BE2C (cell line): ENCODE results near the gene MTCL3.

ENCODE experiments used
- DNase-seq: peaks from one replicate; pipeline ENCODE4 v3.0.0-alpha.2; 2020
- H3K27me3 ChIP-seq: fragments of 250-450 bp; sonication (Bioruptor Pico); 2 replicates; pipeline ENCODE4 v1.5.1; 2020; ENCODE audit warnings: mild to moderate bottlenecking
- H3K36me3 ChIP-seq: fragments of 250-450 bp; sonication (Bioruptor Pico); 2 replicates; pipeline ENCODE4 v1.5.1; 2020; ENCODE audit warnings: mild to moderate bottlenecking
- H3K4me1 ChIP-seq: fragments of 250-450 bp; sonication (Bioruptor Pico); 2 replicates; pipeline ENCODE4 v1.5.1; 2020
- H3K4me3 ChIP-seq: 2 replicates; pipeline ENCODE4 v1.5.1; 2011; ENCODE audit warnings: low read depth, low read length
- H3K9me3 ChIP-seq: fragments of 250-450 bp; sonication (Bioruptor Pico); 2 replicates; pipeline ENCODE4 v1.5.1; 2020
- TF ChIP-seq, protein P1 (sequence below): IDR thresholded peaks from 2 replicates; pipeline ENCODE4 v1.5.1; 2012; ENCODE audit warnings: mild to moderate bottlenecking, low read depth, low read length

MTCL3 gene

DNA sequence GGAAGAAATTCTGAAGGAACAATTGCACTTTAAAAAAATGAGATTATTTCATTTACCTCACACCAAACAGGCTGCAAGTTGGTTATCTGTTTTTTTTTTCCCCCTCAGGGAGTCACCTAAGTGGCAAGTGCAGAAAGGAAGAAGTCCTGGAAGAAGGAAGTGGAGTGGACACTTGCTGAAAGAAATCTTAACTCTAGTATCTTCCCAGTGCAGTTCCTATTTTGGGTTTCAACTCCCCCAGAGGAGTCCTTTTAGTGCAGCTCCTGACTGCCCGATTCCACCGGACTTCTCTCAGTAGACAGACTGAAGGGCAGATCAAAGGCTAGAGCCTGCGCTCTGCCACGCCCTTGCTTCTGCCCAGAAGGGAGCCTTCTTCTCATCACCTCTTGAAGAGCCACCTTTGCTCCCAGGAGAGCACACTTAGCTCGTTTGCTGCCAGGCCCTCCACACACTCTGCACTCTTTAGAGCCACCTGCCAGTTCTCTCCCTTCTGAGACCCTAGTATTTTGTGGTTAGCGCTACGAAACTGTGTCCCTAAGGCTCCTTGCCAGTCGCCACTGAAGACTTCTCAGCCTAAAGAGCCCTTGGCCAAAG, 4.9 kb downstream of the MTCL3 start:
- H3K4me1 ChIP-seq = peaks cover 13% of the 10 kb centered on the region
- peak overlapping the region; percentile 99 for H3K4me3 ChIP-seq
- TF ChIP-seq, protein P1, sequence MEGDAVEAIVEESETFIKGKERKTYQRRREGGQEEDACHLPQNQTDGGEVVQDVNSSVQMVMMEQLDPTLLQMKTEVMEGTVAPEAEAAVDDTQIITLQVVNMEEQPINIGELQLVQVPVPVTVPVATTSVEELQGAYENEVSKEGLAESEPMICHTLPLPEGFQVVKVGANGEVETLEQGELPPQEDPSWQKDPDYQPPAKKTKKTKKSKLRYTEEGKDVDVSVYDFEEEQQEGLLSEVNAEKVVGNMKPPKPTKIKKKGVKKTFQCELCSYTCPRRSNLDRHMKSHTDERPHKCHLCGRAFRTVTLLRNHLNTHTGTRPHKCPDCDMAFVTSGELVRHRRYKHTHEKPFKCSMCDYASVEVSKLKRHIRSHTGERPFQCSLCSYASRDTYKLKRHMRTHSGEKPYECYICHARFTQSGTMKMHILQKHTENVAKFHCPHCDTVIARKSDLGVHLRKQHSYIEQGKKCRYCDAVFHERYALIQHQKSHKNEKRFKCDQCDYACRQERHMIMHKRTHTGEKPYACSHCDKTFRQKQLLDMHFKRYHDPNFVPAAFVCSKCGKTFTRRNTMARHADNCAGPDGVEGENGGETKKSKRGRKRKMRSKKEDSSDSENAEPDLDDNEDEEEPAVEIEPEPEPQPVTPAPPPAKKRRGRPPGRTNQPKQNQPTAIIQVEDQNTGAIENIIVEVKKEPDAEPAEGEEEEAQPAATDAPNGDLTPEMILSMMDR = no peak
- peaks cover 58% of the 10 kb centered on the region for H3K36me3 ChIP-seq
- no peak for DNase-seq
- no peaks in the 10 kb centered on the region; the same call in 1 of the 2 replicates for H3K9me3 ChIP-seq
- no peaks in the 10 kb centered on the region for H3K27me3 ChIP-seq

DNA sequence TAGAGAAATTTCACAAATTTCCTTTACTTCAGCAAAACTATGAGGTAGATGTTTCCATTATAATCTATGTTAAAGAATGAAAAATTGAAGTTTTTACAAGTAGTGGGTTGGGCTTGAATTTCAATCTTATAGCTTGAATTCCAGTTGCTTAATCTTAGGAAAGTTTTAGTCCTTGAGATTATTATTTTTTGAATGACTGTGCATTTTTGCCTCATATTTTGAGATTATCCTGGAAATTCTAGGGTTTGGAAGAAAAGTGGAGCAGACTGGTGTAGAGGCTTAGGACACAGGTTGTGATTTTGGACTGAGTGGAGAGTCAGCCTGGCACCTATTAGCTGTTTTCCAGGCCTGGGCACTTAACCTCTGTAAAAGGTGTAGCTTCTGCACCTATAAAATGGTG, 5.7 kb downstream of the MTCL3 start:
- peaks cover 17% of the 10 kb centered on the region for H3K4me1 ChIP-seq
- TF ChIP-seq, protein P1 = no peak
- H3K4me3 ChIP-seq = no peak overlapping the region
- no peaks in the 10 kb centered on the region for H3K27me3 ChIP-seq
- H3K9me3 ChIP-seq = no peaks in the 10 kb centered on the region; the same call in 1 of the 2 replicates
- DNase-seq = no peak
- H3K36me3 ChIP-seq = peaks cover 66% of the 10 kb centered on the region

DNA sequence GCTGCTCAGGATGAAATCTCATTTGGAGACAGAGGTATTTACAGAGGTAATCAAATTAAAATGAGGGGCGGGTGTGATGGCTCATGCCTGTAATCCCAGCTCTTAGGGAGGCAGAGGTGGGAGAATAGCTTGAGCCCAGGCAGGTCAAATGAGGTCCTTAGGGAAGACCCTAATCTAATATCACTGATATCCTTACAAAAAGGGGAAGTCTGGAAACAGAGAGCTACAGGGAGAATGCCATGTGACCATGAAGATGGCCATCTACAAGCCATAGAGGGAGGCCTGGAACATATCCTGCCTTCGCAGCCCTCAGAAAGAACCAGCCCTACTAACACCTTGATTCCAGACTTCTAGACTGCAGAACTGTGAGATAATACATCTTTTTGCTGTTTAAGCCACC, 8.3 kb downstream of the MTCL3 start:
- no peaks in the 10 kb centered on the region; the same call in 1 of the 2 replicates for H3K9me3 ChIP-seq

DNA sequence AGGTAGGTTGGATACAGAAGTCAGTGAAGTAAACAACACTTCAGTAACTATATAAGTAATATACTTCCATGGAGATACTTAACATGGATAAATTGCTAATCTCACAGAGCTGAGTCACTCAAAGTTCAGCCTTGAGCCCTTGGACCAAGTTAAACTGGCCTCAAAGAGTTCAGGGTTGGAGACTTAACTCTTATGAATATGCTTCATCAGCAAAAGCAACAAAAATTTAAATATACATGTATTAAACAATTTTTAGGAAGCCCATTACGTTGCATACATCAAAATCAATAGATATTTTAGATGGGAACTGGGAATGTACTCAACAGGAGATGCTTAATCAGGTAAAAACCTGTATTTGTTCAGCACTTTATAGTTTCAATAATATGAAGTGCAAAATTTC, 12.2 kb downstream of the MTCL3 start:
- TF ChIP-seq, protein P1 = no peak
- H3K27me3 ChIP-seq = no peaks in the 10 kb centered on the region
- no peak overlapping the region for H3K4me3 ChIP-seq
- H3K4me1 ChIP-seq = peaks cover 15% of the 10 kb centered on the region
- no peaks in the 10 kb centered on the region; the same call in 1 of the 2 replicates for H3K9me3 ChIP-seq
- H3K36me3 ChIP-seq = peaks cover 84% of the 10 kb centered on the region
- no peak for DNase-seq

More for the DNA sequence above, 8.3 kb downstream of the MTCL3 start:
- TF ChIP-seq, protein P1 = no peak
- H3K4me3 ChIP-seq = no peak overlapping the region
- H3K4me1 ChIP-seq = peaks cover 17% of the 10 kb centered on the region
- H3K36me3 ChIP-seq = peaks cover 86% of the 10 kb centered on the region
- DNase-seq = peak; percentile 78
- H3K27me3 ChIP-seq = no peaks in the 10 kb centered on the region

DNA sequence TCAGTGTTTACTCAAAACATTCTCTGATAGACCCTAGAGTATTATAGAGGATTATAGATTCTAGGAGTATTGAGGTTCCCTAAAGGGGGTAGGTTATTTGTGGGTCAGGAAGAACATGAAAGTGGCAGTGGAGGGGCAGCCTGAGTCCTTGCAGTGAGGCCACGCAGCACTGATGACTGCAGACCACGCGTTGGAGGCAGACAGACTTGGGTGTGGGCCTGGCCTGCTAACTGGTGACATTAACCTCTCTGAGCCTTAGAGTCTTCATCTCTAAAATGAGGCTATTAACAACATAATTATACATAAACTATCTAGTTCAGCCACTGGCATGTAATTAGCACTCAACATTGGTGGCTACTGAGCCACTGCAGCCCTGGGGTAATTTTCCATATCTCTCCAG, 16.1 kb downstream of the MTCL3 start:
- no peak overlapping the region for H3K4me3 ChIP-seq
- H3K9me3 ChIP-seq = no peaks in the 10 kb centered on the region
- DNase-seq = no peak
- H3K27me3 ChIP-seq = no peaks in the 10 kb centered on the region
- H3K4me1 ChIP-seq = peaks cover 5% of the 10 kb centered on the region; the same call in 1 of the 2 replicates
- peaks cover 77% of the 10 kb centered on the region for H3K36me3 ChIP-seq
- TF ChIP-seq, protein P1 = no peak

DNA sequence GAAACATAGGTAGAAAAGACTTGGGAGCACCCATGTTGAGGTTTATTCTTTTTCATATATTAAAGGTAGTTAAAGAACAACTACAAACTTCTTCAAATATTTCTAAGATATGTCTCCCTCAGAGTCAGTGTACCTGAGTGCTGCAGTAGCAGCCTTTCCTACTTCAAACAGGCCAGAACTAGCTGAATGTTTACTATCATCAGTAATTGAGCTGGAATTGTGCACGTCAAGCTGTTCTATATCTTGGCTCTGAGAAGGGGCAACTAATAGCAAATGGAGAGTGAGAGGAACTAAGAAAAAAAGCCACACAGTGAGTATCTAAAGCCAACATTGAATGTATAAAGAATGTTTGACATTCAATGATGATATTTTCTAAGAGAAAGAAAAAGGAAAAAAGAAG, 21.7 kb downstream of the MTCL3 start:
- H3K9me3 ChIP-seq = no peaks in the 10 kb centered on the region
- H3K27me3 ChIP-seq = no peaks in the 10 kb centered on the region
- H3K4me1 ChIP-seq = no peaks in the 10 kb centered on the region
- H3K4me3 ChIP-seq = no peak overlapping the region
- no peak for DNase-seq
- TF ChIP-seq, protein P1 = no peak
- H3K36me3 ChIP-seq = peaks cover 81% of the 10 kb centered on the region
